ENCODE results near the gene PPP4R1.

PPP4R1 gene

DNA sequence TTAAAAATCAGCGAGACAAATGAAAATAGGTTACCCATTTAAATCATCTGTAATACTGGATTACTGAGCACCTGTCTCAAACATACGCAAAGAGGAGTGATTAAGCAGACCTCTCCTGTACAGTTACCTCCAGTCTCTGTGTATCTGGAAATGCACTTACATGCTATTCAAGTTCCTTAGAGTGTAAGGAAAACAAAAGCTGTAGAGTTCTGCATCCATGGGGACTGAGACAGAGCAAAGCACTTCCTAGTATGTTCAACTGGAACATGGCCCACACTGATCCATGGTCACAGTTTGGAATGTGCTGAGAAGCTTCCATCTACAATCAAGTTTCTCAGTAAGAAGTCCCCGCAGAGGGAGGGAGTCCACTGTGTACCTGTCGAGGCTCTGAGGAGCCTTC lies 63.9 kb downstream of the PPP4R1 start:
- in situ Hi-C loops (cut with MboI; ENCODE audit: low sequenced_read_pairs) = no loop called here

DNA sequence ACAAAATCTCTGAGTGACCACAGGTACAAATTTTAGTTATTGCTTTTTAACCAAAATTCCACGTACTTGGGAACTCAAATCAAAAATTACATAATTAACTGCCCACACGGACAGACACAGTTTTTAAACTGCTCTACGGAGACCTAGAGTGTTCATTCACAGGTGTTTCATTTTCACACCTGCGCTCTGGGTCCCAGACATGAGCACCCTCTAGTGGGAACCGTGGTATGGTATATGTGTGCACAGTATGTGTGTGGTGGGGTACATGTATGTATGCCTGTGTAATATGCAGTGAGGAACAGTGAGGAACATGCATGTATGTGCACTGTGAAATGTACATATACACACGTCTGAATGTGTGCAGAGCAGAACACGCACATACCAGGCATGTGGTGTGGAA lies 65.0 kb downstream of the PPP4R1 start:
- in situ Hi-C loops (cut with MboI; ENCODE audit: low sequenced_read_pairs) = no loop called here

DNA sequence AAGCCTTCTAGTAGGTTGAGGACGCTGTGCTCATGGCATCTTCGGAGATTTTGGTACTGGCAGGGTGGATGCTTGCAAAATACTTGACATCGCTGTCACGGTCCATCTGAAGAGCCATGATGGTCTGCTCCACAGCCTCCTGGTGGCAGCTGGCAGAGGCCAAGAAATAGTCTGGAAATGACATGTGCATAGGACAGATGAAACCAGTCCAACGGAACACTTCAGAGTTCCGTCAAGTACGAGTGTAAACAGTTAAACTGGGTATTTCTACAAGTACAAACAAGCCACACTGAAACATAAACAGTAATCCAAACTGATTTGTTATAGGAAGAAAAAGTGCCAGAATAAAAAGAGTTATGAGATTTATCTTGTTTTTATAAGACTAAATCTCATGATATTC lies 66.6 kb downstream of the PPP4R1 start:
- in situ Hi-C loops (cut with MboI; ENCODE audit: low sequenced_read_pairs) = no loop called here

DNA sequence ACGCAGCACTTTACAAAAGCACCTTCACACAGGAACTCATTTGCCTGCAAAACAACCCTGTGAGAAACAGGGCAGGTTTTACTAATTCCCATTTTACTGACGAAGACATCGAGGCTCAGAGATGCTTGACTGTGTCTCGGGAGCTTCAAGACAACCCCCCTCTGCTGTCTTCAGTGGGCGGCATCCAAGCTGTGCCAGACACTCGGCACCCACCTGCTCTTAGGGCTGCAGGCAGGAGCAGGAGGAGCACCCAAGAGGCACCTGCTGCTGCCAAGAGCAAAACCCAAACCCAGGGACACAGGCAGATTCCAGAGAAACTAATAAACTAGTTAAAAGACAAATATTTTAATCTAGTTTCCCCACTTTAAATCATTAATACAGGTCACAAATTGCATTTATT lies 67.9 kb downstream of the PPP4R1 start:
- in situ Hi-C loops (cut with MboI; ENCODE audit: low sequenced_read_pairs) = no loop called here

DNA sequence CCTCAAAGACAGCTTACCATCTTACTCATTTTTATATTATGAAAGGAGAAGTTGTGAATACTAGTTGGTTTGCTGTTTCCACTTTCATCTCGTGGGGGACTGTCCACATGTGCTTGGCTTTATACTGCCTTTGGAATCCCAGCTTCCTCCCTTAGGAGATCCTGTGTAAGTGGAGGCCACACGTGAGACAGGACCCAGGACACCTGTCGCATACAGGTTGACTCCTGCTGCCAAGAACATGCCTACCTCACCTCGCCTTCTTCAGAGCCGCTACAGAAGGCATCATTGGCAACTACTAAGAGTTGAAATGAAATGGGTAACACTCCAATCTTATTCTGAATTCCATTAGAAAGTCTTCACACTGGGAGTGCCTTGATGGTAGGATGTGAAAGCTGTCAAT lies 69.3 kb downstream of the PPP4R1 start:
- in situ Hi-C loops (cut with MboI; ENCODE audit: low sequenced_read_pairs) = no loop called here

DNA sequence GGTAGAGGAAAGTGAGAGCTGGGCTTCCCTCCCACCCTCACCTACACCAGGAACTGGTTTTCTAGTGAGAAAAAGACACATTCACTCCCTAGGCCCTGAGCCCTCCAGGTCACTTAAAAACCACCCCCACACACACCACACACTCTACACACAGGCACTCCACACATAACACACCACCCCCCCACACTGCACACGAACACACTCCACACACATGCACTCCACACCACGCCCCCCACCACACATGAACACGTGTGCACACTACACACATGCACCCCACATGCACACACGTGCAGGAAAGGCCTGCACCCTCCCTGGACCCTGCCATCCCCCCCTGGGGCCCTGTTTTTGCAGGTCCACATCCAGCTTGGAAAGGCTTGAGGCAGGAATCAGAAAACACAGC lies 71.4 kb downstream of the PPP4R1 start:
- in situ Hi-C loops (cut with MboI; ENCODE audit: low sequenced_read_pairs) = no loop called here

DNA sequence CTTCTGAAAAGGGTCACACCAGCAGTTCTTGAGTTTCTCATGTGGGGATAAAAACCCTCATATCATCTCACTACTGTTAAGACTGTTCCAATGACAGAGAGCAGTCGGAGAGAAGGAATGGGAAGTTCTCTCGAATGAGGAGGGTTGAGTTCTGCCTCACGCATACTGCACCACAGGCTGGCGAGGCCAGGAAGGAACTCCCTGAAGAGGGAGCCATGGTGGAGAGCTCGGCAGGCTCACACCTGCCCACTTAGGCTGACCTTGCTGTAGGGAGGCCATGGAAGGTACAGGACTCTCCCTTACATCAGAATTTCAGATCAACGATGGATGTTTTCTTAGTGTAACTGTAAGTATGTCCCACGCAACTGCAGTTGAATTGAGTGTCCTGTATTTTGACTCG lies 74.4 kb downstream of the PPP4R1 start:
- in situ Hi-C loops (cut with MboI; ENCODE audit: low sequenced_read_pairs) = no loop called here

DNA sequence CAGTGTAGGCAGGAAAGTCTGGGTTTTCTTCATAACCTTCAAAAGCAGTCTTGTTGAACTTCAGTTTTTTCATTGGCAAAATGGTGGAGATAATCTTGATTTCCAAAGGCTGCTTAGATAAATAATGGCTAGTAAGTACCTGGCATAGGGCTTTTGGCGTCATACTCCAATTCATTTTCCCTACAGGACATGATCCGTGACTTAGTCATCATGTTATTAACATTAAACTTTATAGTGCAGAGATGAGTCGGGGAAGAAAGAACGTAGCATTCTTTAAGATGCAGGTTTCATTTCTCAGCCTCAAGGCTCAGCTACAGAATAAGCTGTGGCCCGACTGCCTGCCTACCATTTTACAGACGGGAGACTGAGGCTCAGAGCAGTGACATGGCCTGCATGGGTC lies 75.1 kb downstream of the PPP4R1 start:
- in situ Hi-C loops (cut with MboI; ENCODE audit: low sequenced_read_pairs) = no loop called here

DNA sequence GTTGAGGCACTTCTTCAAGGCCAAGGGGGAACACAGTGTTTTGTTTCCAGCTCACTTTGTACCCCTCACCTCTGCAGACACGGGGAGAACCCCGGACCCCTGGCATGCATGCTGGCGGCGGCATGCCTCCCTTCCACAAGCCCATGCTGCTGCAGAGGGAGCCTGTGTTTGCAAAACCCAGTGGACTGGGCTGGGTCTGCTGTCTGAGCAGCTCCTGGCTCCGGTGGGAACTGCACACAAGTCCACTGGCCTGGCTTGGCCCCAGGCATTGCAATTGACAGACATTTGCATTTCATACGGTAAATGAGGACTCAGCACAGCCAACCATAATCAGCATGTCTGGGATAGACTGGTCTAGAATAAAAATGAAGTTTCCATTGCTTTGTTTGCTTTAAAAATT lies 76.7 kb downstream of the PPP4R1 start:
- in situ Hi-C loops (cut with MboI; ENCODE audit: low sequenced_read_pairs) = no loop called here

DNA sequence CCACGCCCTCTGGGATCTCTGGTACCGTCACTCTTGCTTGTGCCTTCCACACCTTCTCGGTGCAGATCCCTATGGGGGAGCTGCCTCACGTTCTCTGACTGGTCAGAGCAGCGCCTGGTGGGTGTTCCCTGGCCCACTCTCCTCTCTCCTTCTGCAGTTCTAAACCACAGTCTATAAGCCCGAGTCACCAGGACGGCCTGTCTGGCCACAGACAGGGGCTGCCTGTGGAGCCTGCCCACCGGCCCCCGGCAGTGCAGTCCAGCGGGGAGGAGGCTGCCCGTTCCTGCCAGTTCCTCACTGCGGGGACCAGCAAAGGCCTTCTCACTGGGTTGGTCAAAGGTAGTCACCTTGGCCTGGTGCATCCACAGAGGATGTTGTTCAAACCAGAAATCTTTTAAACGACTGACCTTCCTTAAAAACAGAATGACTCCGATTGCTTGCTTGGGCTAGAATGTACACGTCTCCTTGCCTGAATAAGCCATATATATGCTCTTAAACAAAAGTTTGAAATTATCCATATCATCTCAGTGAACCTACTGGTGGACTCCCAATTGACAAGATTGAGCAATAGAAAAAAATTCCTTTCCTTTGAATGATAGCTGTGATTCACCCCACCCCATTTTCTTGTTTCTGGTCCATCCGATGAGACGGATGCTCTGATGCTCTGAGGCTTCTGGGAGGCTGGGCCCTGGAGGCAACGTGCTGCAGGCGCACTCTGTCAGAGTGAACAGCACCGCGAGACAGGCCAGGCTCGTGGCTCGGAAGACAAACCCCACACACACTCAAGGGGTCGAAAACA lies 77.8 kb downstream of the PPP4R1 start:
- in situ Hi-C loops (cut with MboI; ENCODE audit: low sequenced_read_pairs) = no loop called here

DNA sequence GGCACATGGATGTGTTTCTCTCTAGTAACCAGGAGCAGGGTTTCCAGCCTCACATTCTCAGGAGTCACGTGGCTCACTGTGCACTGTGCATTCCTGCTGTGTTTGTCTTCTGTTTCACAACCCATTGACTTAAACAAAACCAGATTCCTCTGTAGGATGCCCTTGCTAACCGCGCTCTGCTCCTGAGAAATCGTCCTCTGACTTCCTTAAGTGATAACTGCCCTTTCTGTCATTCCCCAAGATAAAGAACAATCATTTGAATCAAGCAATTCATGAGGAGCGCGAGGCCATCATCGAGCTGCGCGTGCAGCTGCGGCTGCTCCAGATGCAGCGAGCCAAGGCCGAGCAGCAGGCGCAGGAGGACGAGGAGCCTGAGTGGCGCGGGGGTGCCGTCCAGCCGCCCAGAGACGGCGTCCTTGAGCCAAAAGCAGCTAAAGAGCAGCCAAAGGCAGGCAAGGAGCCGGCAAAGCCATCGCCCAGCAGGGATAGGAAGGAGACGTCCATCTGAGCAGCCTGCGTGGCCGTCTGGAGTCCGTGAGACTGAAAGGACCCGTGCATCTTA lies 78.8 kb downstream of the PPP4R1 start:
- in situ Hi-C loops (cut with MboI; ENCODE audit: low sequenced_read_pairs) = no loop called here

DNA sequence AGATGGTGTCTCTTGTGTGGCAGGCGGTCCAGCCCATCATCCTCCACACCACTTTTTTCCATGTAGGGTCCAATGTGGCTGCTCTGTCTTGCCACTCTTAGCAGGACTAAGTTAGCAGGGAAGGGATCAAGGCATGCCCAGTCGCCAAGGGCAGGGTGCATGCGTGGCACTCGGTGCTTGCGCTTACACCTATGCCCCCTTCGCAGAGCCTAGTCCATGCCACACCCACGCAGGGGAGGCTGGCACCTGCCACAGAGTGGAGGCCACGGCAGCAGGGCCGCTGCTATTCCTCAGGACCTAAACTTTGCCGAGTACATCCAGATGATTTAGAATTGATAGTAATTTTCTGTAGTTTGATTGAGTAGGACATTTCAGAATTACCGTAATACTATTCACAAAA lies 79.5 kb downstream of the PPP4R1 start:
- in situ Hi-C loops (cut with MboI; ENCODE audit: low sequenced_read_pairs) = no loop called here

DNA sequence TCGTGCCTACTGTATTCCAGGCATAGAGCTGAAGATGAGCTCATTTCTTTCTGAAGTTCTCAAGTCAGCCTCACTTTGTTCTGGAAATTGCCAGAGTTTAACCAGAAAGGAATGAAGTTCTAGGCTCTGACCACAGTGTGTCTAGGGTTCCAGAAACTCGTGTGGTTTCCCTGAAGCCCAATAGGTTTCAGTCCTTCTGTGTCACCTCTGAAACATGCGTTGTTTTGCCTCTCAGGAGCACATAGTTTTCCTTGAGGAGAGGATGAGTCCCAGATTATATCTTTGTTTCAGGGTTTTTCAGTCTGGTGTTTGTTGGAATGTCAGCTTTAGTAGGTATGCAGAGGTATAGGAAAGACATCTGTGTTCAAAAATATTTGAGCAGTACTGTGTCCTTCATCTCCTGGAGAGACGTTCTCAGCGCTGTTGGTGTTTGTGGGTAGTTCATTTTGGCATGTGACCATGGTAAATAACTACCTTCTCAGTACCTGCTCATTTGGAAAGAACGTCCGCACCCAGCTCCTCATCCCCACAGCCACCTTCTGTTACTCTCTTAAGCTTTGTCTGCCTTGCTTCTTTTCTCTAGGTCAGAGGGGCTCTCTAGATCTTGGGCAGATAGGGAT lies 82.5 kb downstream of the PPP4R1 start:
- in situ Hi-C loops (cut with MboI; ENCODE audit: low sequenced_read_pairs) = no loop called here

DNA sequence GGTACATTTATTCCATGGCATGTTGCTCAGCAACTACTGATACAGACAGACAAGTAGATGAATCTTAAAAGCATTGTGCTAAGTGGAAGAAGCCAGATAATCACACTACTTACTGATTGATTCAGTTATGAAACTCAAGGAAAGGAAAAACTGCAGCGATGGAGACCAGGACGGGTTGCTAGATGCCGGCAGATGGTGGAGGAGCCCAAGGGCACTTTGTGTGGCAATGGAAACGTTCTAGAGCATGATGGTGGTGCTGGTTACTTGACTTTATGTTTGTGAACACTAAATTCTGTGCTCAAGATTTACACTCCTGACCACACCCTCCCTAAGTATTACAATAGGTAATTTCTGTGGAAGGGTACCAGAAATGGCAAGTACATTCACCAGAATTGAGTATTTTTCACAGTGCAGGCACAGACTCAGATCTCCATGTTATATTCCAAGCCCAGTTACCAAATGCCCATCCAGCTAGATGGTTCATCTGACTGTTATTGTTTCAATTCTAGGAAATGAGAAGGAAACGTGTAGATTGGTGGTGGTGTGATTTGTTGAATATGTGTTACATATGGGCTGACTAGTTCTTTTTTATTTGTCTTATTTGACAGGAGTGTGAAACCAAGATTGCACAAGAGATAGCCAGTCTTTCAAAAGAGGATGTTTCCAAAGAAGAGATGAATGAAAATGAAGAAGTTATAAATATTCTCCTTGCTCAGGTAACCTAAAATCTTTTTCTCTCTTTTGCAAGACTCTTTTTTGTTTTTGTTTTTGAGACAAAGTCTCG lies 83.9 kb downstream of the PPP4R1 start:
- in situ Hi-C loops (cut with MboI; ENCODE audit: low sequenced_read_pairs) = no loop called here

DNA sequence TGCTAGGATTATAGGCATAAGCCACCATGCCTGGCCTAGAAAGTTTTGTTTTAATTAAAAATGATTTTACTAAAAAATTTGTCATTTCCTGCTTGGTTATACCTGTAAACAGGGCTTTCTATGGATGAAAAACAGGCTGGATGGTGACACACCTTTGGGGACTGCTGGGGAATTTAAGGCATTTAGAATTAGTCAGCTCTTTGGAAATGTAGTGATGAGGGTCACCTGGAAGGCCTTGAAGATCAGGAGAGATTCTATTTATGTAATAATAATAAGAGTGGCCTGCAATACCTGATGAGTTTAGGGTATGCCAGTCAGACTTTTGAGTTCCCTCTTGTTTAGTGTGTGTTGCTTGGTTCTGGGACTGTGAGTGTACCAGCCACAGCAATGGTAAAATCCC lies 87.9 kb downstream of the PPP4R1 start:
- in situ Hi-C loops (cut with MboI; ENCODE audit: low sequenced_read_pairs) = no loop called here

DNA sequence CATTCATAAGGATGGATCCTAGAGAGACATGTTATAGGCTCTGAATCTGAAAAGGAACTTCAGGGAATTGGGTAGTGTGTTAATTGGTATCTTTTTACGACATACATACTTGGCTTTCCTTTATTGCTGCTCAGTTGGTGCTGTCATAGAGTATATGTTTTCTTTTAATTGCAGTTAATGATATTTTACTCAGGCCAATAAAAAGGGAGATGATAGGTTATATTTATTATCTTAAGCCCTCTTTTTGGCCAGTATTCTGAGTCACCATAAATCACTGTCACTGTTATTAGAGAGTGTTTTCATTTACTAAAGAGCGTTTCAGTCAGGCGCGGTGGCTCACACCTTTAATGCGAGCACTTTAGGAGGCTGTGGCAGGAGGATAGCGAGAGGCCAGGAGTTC lies 91.4 kb downstream of the PPP4R1 start:
- in situ Hi-C loops (cut with MboI; ENCODE audit: low sequenced_read_pairs) = no loop called here

DNA sequence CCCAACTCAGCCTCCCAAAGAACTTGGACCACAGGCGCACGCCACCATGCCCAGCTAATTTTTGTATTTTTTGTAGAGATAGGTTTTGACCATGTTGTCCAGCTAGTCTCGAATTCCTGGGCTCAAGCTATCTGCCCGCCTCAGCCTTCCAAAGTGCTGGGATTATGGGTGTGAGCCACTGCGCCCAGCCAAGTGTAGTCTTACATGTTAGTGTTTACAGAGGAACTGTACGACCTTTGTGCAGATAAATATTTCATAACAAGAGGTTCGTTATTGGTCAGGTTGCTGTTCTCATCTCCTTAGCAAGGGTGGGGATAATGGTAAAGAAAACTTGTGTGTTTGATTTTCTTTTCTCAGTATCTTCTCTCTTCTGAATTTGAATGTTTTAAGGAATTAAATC lies 92.6 kb downstream of the PPP4R1 start:
- in situ Hi-C loops (cut with MboI; ENCODE audit: low sequenced_read_pairs) = no loop called here

DNA sequence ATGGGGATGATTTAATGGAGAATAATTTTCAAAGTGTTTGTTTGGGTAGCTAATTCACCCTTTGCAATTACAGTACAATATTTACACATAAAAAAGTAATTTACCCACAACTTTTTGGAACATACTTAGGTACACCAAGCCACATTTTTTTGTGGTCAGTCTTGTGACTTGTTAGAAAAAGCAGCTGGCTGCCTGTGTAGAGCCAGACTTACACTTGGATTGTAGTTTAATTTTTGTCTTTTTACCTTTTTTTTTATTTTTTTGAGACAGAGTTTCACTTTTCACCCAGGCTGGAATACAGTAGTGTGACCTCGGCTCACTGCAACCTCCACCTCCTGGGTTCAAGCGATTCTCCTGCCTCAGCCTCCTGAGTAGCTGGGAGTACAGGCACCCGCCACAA lies 93.7 kb downstream of the PPP4R1 start:
- in situ Hi-C loops (cut with MboI; ENCODE audit: low sequenced_read_pairs) = no loop called here

DNA sequence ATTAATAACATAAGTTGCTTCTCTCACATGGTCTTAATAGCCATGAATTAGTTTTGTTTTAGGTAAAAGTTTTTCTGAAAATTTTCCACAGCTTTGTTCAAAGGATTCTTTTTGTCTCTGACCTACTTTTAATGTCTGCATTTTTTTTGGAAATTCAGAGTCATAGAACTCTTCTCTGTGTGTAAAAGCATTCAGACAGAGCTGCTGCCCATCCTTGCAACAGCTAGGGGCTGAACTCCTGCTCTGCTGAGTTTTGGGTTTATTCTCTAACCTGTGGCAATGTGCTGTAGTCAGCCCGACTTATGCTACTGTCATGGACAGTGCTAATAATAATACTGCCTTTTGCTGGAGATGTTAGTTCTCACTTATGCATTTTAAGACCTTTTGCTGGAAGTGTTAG lies 95.0 kb downstream of the PPP4R1 start:
- in situ Hi-C loops (cut with MboI; ENCODE audit: low sequenced_read_pairs) = no loop called here

DNA sequence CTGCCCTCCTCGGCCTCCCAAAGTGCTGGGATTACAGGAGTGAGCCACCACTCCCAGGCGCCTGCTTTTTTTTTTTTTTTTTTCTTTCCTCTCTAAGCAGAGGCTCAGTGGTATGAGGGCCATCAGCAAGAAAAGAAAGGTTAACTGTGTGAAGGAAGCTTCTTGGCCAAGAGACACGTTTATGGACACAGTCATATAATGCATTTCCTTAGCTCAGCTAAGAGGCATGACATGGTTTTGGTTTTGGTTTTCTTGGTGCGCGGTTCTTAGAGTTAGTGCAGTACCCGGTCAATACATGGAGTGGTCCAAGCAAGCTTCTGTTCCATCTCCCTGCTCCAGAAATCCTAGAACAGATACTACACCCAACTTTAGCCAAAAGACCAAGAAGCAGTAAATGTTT lies 96.5 kb downstream of the PPP4R1 start:
- in situ Hi-C loops (cut with MboI; ENCODE audit: low sequenced_read_pairs) = no loop called here

DNA sequence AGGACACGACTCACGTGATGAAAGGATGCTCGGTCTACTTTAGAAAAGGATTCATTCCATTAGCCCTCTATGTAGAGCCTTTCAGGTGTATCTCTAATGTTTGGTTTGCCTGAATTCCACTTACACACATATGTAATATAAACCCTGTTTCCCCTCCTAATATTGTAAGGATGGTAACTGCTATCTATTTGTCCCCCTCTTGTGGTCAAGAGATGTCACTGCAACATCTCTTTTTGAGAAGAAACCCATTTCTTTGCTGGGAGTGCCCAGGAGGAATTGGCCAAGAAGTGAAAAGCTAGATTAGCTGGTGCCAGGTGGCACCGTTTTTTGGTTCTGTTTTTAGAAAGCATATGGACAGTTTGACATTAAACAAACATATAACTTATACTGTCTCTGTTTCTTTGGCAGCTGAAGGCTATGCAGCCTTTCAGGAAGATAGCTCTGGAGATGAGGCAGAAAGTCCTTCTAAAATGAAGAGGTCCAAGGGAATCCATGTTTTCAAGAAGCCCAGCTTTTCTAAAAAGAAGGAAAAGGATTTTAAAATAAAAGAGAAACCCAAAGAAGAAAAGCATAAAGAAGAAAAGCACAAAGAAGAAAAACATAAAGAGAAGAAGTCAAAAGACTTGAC lies 97.8 kb downstream of the PPP4R1 start:
- in situ Hi-C loops (cut with MboI; ENCODE audit: low sequenced_read_pairs) = no loop called here
